Activated CD8-positive, alpha-beta T cell treated with anti-CD3 and anti-CD28 coated beads, Interleukin-2, amount 10 ng/mL, durations not matched to agents 7 days and 5 days (primary cell): Measurements from ENCODE around the gene KCNAB2. TPM values are rescaled to one million over a fixed set of nuclear protein-coding genes. Genes with fewer than 3 reads are reported as not detected.
"Not testable (repeated sequence)": the region's sequence is repeated elsewhere in the genome, so short reads cannot be mapped to it uniquely, and the experiment has no call there.

ENCODE experiments used
- ATAC-seq: fragments of 150-1000 bp; cut with Tn5 transposase; one replicate; pipeline ENCODE4 v1.10.0; 2021; ENCODE audit warnings: moderate library complexity
- CTCF ChIA-PET: fragments of 350-600 bp; sonication (Branson Sonifier 250); formaldehyde crosslinking; loops from one replicate; lab custom pipeline; 2021; ENCODE audit warnings: antibody characterized with exemption; lab: Charles Lee
- POLR2A ChIA-PET: fragments of 350-600 bp; sonication (Branson Sonifier 250); formaldehyde crosslinking; loops from one replicate; lab custom pipeline; 2021; ENCODE audit warnings: antibody characterized with exemption; lab: Charles Lee
- DNase-seq: peaks from one replicate; pipeline ENCODE4 v3.0.0-alpha.2; 2020
- H3K27ac Mint-ChIP-seq: one replicate; pipeline ENCODE4 v1.8.0; 2021; ENCODE audit warnings: mild to moderate bottlenecking, mixed read lengths
- H3K27me3 Mint-ChIP-seq: one replicate; pipeline ENCODE4 v1.8.0; 2021; ENCODE audit warnings: low read depth, mixed read lengths
- H3K36me3 Mint-ChIP-seq: one replicate; pipeline ENCODE4 v1.8.0; 2021; ENCODE audit warnings: low read depth, mixed read lengths
- H3K4me1 Mint-ChIP-seq: one replicate; pipeline ENCODE4 v1.8.0; 2021; ENCODE audit warnings: low read depth, mixed read lengths
- H3K4me3 Mint-ChIP-seq: one replicate; pipeline ENCODE4 v1.8.0; 2021; ENCODE audit warnings: mild to moderate bottlenecking, mixed read lengths
- H3K9me3 Mint-ChIP-seq: one replicate; pipeline ENCODE4 v1.8.0; 2022; ENCODE audit warnings: mixed read lengths; ENCODE audit not compliant: insufficient read depth
- total RNA-seq, 2 experiments: library from RNA; stranded (reverse); gene quantifications; one replicate each; pipeline ENCODE4 v1.2.3, GENCODE V29; 2021

KCNAB2 gene
- total RNA-seq, 2 experiments from 2014 or later = 343 to 360 TPM

DNA sequence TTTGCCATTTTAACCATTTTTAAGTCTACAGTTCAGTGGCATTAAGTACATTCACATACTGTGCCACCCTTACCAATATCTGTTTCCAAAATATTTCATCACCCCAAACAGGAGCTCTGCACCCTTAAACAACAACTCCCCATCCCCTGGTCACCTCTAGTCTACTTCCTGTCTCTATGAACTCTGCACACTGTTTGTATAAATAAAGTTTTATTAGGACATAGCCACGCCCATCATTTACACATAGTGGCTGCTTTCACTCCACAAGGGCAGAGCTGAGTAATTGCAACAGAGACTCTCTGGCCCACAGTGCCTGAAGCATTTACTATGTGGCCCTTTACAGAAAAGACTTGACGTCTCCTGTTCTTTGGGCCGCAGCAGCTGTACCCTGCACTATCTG lies 30.1 kb downstream of the KCNAB2 start:
- Mint-ChIP-seq H3K9me3 (no peaks in the 10 kb centered on the region), H3K27ac (no peak overlapping the region), H3K4me1 (no peaks in the 10 kb centered on the region), H3K4me3 (no peak overlapping the region), H3K27me3 (no peaks in the 10 kb centered on the region), H3K36me3 (peaks cover 59% of the 10 kb centered on the region)
- DNase-seq (no peak), ATAC-seq (no peak)
- POLR2A ChIA-PET = no interaction called here
- CTCF ChIA-PET = no interaction called here

DNA sequence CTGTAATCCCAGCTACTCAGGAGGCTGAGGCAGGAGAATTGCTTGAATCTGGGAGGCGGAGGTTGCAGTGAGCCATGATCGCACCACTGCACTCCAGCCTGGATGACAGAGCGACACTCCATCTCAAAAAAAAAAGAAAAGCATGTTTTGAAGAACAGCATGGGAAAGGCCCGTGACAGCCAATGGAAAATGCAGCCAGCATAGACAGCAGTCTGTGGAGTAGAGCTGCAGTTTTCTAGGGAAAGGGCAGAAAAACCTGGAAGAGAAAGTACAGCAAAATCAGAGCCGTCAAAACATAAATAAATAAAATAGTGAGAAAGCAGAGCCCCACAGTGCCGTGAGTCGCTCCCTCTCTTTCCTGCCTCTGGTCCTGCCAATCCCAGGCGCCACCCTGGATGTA lies 31.4 kb downstream of the KCNAB2 start:
- H3K36me3 Mint-ChIP-seq = peaks cover 68% of the 10 kb centered on the region
- not testable (repeated sequence) for H3K27ac Mint-ChIP-seq, H3K27me3 Mint-ChIP-seq, DNase-seq, H3K4me3 Mint-ChIP-seq, H3K4me1 Mint-ChIP-seq, ATAC-seq, H3K9me3 Mint-ChIP-seq
- CTCF ChIA-PET = interaction anchor here (1.6 kb wide), 1 partner anchor 9 kb away, joined by 3 read pairs; no protein-coding TSS in a partner anchor
- POLR2A ChIA-PET = interaction anchor here (0.6 kb wide), 1 partner anchor 1588 kb away, joined by 3 read pairs; no protein-coding TSS in a partner anchor

DNA sequence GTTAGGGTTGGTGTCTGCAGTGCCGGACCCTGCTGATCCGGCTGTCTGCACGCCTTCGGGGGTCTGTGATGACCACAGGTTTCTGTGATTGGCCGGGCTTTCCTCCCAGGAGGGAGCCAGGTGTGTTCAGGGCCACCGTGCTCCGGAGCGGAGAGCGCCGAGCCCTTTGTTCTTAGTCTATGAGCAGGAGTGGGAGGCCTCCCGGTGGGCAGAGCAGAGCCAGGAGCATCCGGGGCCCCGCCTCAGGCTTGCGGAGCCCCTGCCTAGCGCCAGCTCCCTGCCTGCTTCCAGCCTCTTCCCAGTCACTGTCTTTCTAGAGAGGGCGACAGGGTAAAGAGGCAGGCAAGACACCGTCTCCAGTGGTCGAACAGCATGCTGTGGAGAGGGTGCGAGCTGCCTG lies 31.8 kb downstream of the KCNAB2 start:
- CTCF ChIA-PET = interaction anchor here (1.6 kb wide), 1 partner anchor 10 kb away, joined by 3 read pairs; no protein-coding TSS in a partner anchor
- no peak for DNase-seq
- no peak for ATAC-seq
- H3K27ac Mint-ChIP-seq = no peak overlapping the region
- H3K4me1 Mint-ChIP-seq = no peaks in the 10 kb centered on the region
- no peaks in the 10 kb centered on the region for H3K9me3 Mint-ChIP-seq
- no peak overlapping the region for H3K4me3 Mint-ChIP-seq
- H3K36me3 Mint-ChIP-seq = peaks cover 69% of the 10 kb centered on the region
- POLR2A ChIA-PET = interaction anchor here (0.6 kb wide), 1 partner anchor 1589 kb away, joined by 3 read pairs; no protein-coding TSS in a partner anchor
- no peaks in the 10 kb centered on the region for H3K27me3 Mint-ChIP-seq

DNA sequence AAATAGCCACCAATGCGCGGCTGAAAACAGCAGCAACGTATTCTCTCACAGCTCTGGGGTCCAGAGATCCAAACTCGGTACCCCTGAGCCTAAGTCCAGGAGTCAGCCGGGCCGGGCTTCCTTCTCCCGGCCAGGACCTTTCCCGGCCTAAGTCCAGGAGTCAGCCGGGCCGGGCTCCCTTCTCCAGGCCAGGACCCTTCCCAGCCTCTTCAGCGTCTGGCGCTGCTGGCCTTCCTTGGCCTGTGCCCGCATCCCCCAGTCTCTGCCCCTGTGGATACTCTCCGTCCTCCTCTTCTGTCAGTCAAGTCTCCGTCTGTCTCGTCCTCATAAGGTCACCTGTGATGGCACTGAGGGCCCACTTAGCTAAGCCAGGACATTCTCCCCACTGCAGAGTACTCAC lies 32.2 kb downstream of the KCNAB2 start:
- Mint-ChIP-seq H3K27ac (no peak overlapping the region), H3K36me3 (peaks cover 72% of the 10 kb centered on the region), H3K4me3 (no peak overlapping the region), H3K4me1 (no peaks in the 10 kb centered on the region), H3K9me3 (no peaks in the 10 kb centered on the region), H3K27me3 (no peaks in the 10 kb centered on the region)
- ATAC-seq (no peak), DNase-seq (no peak)
- ChIA-PET POLR2A (no interaction called here), CTCF (interaction anchor here (1.6 kb wide), 1 partner anchor 10 kb away, joined by 3 read pairs; no protein-coding TSS in a partner anchor)

DNA sequence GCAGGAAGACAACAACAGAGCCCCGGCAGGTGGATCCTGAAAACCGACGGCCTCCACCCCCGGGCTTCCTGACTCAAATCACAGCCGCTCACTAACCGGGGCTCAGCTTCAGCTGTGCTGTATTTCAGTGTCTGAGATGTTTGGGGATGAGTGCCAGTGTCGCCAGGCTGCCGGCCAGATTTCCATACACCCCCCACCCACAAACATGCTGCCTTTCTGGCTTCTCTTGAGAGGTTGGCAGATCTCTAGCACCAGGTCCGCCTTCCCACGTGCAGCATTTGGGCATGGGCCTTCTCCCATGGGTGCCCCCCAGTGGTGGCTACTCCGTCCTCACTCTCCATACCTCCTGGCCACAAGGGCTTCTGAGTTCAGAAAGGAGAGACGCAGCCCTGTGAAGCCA lies 34.8 kb downstream of the KCNAB2 start:
- Mint-ChIP-seq H3K27me3 (no peaks in the 10 kb centered on the region), H3K27ac (no peak overlapping the region), H3K9me3 (no peaks in the 10 kb centered on the region), H3K4me1 (no peaks in the 10 kb centered on the region), H3K36me3 (peaks cover 65% of the 10 kb centered on the region), H3K4me3 (no peak overlapping the region)
- POLR2A ChIA-PET = no interaction called here
- CTCF ChIA-PET = no interaction called here
- no peak for ATAC-seq
- DNase-seq = no peak

DNA sequence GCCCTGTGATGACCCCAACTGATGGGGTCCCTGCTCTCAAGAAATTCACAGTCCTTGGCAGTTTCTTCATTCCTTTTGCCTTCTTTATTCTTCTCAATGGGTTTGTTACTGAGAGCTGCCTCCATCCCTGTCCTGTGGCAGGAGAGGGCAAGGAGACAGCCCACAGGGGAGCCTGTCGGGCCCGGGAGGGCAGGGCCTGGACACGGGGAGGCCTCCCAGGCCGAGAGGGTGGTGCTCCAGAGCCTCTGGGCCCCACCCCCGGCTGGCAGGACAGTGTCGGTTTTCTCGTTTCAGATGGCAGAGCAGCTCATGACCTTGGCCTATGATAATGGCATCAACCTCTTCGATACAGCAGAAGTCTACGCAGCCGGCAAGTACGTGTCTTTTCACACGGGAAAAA lies 36.2 kb downstream of the KCNAB2 start:
- Mint-ChIP-seq H3K4me1 (no peaks in the 10 kb centered on the region), H3K9me3 (no peaks in the 10 kb centered on the region), H3K4me3 (no peak overlapping the region), H3K36me3 (peaks cover 61% of the 10 kb centered on the region), H3K27ac (no peak overlapping the region), H3K27me3 (no peaks in the 10 kb centered on the region)
- ChIA-PET CTCF (no interaction called here), POLR2A (no interaction called here)
- no peak for ATAC-seq
- DNase-seq = no peak

DNA sequence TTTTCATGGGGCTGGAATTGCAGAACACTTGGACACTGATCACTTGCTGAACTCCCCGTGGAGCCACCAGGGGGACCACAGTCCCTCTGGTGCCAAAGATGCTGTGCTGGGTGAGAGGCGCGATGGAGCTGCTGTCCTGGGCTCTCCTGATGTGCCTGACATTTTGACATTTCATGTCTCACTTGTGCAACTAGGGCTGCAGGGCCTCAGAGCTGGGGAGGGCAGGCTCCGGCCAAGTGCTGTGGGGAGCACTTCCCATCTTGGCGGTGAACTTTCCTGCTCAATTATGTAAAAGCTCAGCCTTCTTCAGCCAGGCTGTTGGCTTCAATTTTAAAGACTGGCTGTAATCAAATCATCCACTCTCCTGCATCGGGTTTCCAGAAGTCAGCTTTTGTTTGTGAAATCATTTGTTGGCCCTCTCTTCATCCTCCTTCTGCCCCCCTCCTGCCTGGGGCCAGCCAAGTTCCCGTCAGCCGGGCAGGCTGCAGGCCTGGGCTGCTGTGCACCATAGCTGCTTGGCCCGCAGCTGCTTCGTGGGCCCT lies 36.8 kb downstream of the KCNAB2 start:
- H3K27me3 Mint-ChIP-seq = no peaks in the 10 kb centered on the region
- no peak for DNase-seq
- peaks cover 64% of the 10 kb centered on the region for H3K36me3 Mint-ChIP-seq
- H3K4me1 Mint-ChIP-seq = no peaks in the 10 kb centered on the region
- POLR2A ChIA-PET = no interaction called here
- no peak overlapping the region for H3K27ac Mint-ChIP-seq
- CTCF ChIA-PET = no interaction called here
- H3K4me3 Mint-ChIP-seq = no peak overlapping the region
- no peak for ATAC-seq
- H3K9me3 Mint-ChIP-seq = no peaks in the 10 kb centered on the region

DNA sequence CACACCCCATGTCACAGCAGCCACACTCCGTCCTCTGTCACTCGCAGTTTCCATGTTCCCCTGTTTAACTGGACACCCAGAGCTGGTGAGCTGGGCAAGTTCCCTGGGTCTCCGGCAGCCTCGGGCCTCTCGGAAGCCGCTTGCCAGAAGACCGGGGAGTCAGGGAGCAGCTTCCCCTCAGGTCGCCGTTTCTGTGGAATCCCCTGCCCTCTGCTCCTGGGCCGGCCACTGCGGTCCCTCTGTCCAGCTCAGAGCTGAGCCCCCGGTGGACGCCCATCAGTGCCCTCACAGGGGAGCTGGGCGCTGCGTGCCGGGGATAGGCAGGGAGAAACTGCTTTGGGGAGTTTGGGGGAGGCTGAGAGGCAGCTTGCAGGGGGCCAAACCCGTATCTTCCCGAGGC lies 37.7 kb downstream of the KCNAB2 start:
- peaks cover 60% of the 10 kb centered on the region for H3K36me3 Mint-ChIP-seq
- no peak overlapping the region for H3K27ac Mint-ChIP-seq
- H3K9me3 Mint-ChIP-seq = no peaks in the 10 kb centered on the region
- ChIA-PET CTCF (no interaction called here), POLR2A (no interaction called here)
- ATAC-seq (no peak), DNase-seq (no peak)
- H3K27me3 Mint-ChIP-seq = no peaks in the 10 kb centered on the region
- no peak overlapping the region for H3K4me3 Mint-ChIP-seq
- H3K4me1 Mint-ChIP-seq = no peaks in the 10 kb centered on the region

DNA sequence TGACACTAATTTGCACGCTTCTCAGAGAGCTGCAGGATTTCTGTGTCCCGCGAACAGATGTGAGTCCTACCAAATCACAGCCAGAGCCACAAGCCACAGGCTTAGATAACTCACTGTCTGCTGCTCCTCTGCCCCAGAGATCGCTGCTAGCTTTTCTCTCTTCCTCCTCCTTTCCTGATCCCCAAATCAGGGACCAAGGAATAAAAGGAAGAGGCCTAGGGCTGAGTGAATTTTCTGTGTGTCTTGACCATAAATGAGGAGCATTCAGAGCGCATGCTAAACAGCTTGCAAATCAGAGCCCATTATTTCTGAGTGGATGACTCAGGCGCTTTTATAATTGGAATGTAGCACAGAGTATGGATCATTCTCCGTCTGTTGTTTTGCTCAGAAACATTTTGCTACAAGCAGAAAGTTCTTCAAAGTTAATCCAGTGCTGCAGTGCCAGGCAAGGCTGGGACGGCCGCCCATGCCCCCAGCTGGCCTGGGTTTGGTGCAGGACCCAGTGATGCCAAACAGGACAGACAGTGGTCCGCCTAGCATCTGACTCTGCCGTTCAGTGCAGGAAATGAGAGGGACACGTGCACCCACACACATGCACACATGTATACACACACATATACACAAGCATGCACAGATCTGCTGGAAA lies 38.2 kb downstream of the KCNAB2 start:
- Mint-ChIP-seq H3K27ac (no peak overlapping the region), H3K9me3 (no peaks in the 10 kb centered on the region), H3K4me1 (no peaks in the 10 kb centered on the region), H3K4me3 (no peak overlapping the region), H3K27me3 (no peaks in the 10 kb centered on the region), H3K36me3 (peaks cover 57% of the 10 kb centered on the region)
- ChIA-PET POLR2A (no interaction called here), CTCF (no interaction called here)
- ATAC-seq = no peak
- DNase-seq = no peak

DNA sequence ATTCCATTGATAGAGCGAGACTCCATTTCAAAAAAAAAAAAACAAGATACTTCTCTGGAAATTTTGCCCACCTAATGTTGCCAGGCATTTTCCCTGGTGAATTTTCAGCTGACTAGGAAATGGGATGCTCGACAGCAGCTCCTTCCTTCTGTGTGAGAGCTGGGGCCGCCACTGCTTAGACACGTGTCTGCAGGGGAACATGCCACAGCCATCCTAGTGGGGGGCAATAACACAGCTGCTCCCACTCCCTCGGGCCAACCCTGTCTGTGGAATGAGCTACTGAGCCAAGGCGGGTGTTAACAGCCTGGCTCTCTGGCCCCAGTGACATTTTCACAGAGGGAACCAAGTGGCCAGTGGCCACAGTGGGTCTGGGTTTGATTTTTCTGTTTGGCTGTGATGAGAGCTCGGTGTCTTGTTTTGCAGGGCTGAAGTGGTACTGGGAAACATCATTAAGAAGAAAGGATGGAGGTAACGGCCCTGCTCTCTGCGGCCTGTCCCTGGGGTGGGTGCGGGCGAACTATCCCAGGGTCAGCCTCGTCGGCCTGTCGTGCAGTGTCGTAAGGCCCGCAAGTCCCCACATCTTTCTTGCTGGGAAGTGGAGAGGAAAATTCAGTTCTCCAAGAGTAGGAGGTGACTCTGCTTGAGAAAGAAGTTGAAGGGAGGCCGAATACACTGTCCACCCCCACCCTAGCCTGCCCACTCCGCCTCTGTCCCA lies 39.2 kb downstream of the KCNAB2 start:
- H3K27me3 Mint-ChIP-seq = no peaks in the 10 kb centered on the region
- DNase-seq = no peak
- no peak overlapping the region for H3K27ac Mint-ChIP-seq
- ChIA-PET CTCF (no interaction called here), POLR2A (no interaction called here)
- peaks cover 54% of the 10 kb centered on the region for H3K36me3 Mint-ChIP-seq
- H3K4me1 Mint-ChIP-seq = no peaks in the 10 kb centered on the region
- no peak for ATAC-seq
- H3K9me3 Mint-ChIP-seq = no peaks in the 10 kb centered on the region
- H3K4me3 Mint-ChIP-seq = no peak overlapping the region

DNA sequence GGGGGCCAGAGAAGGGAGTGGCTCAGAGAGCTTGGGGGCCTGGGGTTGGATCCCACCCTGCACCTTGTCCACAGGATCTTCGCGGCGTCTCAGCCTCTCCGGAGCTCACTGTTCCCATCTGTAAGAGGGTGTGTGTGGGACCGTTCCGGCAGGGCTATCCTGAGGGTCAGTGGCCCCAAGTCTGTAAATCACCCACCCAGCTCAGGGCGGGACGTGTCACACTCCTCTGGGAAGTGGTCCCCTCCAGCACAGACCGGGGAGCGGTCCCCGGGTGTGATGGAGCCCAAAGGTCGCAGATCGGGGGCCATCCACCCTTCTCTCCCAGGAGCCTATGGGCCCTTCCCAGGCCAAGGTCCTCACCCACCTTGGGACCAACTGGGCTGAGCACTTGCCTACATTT lies 40.0 kb downstream of the KCNAB2 start:
- H3K9me3 Mint-ChIP-seq = no peaks in the 10 kb centered on the region
- CTCF ChIA-PET = no interaction called here
- H3K27ac Mint-ChIP-seq = no peak overlapping the region
- H3K4me3 Mint-ChIP-seq = no peak overlapping the region
- no peak for DNase-seq
- no peaks in the 10 kb centered on the region for H3K4me1 Mint-ChIP-seq
- H3K36me3 Mint-ChIP-seq = peaks cover 51% of the 10 kb centered on the region
- POLR2A ChIA-PET = interaction anchor here (1.0 kb wide), 1 partner anchor 15 kb away, joined by 3 read pairs; no protein-coding TSS in a partner anchor
- ATAC-seq = no peak
- no peaks in the 10 kb centered on the region for H3K27me3 Mint-ChIP-seq

DNA sequence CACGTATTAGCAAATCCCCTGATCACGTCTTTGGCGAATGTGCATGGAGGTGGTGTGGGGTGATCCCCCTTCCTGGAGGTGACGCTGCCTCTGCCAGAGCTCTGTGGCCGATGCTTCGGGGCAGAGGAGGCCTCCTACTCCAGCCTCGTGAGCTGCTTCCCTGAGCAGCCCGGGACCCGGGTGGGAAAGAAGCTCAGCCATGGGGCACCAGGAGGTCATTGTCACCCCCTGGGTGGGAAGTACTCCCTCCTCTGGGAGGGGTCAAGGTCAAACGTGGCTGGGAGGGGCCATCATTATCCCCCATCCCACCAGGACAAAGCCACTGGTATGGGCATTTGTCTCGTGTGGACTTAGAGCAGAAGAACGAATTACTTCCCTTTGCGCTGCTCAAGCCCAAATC lies 40.7 kb downstream of the KCNAB2 start:
- POLR2A ChIA-PET = interaction anchor here (1.0 kb wide), 1 partner anchor 15 kb away, joined by 3 read pairs; no protein-coding TSS in a partner anchor
- H3K9me3 Mint-ChIP-seq = no peaks in the 10 kb centered on the region

More for the DNA sequence above, 40.7 kb downstream of the KCNAB2 start:
- DNase-seq (no peak), ATAC-seq (no peak)
- Mint-ChIP-seq H3K27me3 (no peaks in the 10 kb centered on the region), H3K4me1 (no peaks in the 10 kb centered on the region), H3K36me3 (peaks cover 50% of the 10 kb centered on the region), H3K4me3 (no peak overlapping the region), H3K27ac (no peak overlapping the region)
- CTCF ChIA-PET = no interaction called here
